Heart left ventricle (tissue), 16 donors: ENCODE data around the gene SIT1. TPM values are rescaled to one million over a fixed set of nuclear protein-coding genes. Genes with fewer than 3 reads are reported as not detected.

Experiments used
- ATAC-seq, 4 donors: fragments of 200-7000 bp; cut with Tn5 transposase; one replicate each; pipeline ENCODE4 v1.9.1; 2020 to 2022; ENCODE audit warnings: moderate library complexity in 4 of 4, mild to moderate bottlenecking in 3 of 4, moderate number of reproducible peaks in 1 of 4
- DNase-seq, 5 donors: peaks; one replicate each; pipeline ENCODE4 v3.0.0-alpha.2; 2020
- H3K27ac ChIP-seq, 12 donors: fragments of 200-600 bp; sonication (generic) in 4 of 12; one replicate each; pipeline versions ENCODE4 v1.5.0 to v1.8.0; 2016 to 2022; ENCODE audit warnings: mild to moderate bottlenecking in 2 of 12
- H3K27me3 ChIP-seq, 9 donors: fragments of 200-600 bp; sonication (generic) in 2 of 9; one replicate each; pipeline versions ENCODE4 v1.5.1 to v1.8.0; 2016 to 2022; ENCODE audit warnings: mild to moderate bottlenecking in 3 of 9
- H3K36me3 ChIP-seq, 9 donors: fragments of 200-600 bp; sonication (generic) in 2 of 9; one replicate each; pipeline versions ENCODE4 v1.5.0 to v1.8.0; 2018 to 2022; ENCODE audit warnings: mild to moderate bottlenecking in 2 of 9
- H3K4me1 ChIP-seq, 12 donors: fragments of 200-600 bp; sonication (generic) in 4 of 12; one replicate each; pipeline versions ENCODE4 v1.5.0 to v1.8.0; 2016 to 2022; ENCODE audit warnings: mild to moderate bottlenecking in 3 of 12
- H3K4me3 ChIP-seq, 12 donors: fragments of 200-600 bp; sonication (generic) in 4 of 12; one replicate each; pipeline versions ENCODE4 v1.5.0 to v1.8.0; 2017 to 2022; ENCODE audit warnings: mild to moderate bottlenecking in 9 of 12, moderate library complexity in 4 of 12
- H3K9me3 ChIP-seq, 12 donors: fragments of 200-600 bp; sonication (generic) in 4 of 12; one replicate each; pipeline versions ENCODE4 v1.5.0 to v1.8.0; 2016 to 2022; ENCODE audit warnings: mild to moderate bottlenecking in 1 of 12
- POLR2A ChIP-seq, 2 donors: fragments of 450-650 bp; IDR thresholded peaks; one replicate each; pipeline ENCODE4 v1.6.1; 2017; ENCODE audit warnings: antibody characterized with exemption in 2 of 2, mild to moderate bottlenecking in 2 of 2, moderate library complexity in 2 of 2
- WGBS, 4 donors: extraction: QIAGEN DNeasy Blood & Tissue Kit in 2 of 4; methylation state at CpG; one replicate each; pipeline versions ENCODE4 v1.1.5 to v1.1.7; 2013 to 2018; 5-methylcytosine and 5-hydroxymethylcytosine counted together
- intact Hi-C, 10 donors: fragments of 100-400 bp; cut with DNase I; formaldehyde crosslinking; loops; one replicate each; pipeline versions ENCODE4 v1.11.1 to v1.14.2; 2022
- polyA plus RNA-seq, 2 donors: library from polyadenylated mRNA; stranded (reverse); fragments of 200-250 nt; gene quantifications; one replicate each; pipeline ENCODE4 v1.2.3, GENCODE V29; 2013
- total RNA-seq, 9 donors: library from RNA; depleted of rRNA in 2 of 9; stranded (reverse); fragments of >200 nt in 2 of 9; fragmentation: NEBNext Ultra II Directional in 3 of 9; extraction: Animal tissue kit (Norgen Biotek cat#: 25700) in 3 of 9; gene quantifications; one replicate each; pipeline versions ENCODE4 v1.1.0 to v1.2.4, GENCODE V29; 2016 to 2023
- TF ChIP-seq, protein P1 (sequence below), 12 donors: fragments of 200-600 bp; sonication (generic) in 4 of 12; IDR thresholded peaks; one replicate each; pipeline versions ENCODE4 v1.5.0 to v1.8.0; 2018 to 2022; ENCODE audit warnings: antibody characterized with exemption in 12 of 12, mild to moderate bottlenecking in 5 of 12
- donor health status: ischemic (EF 13 %, LVEDD 7.1; RV severe dilation, severe dysfunction).
- donor health status: healthy with polysubstance abuse.
- donor health status: DM: no; HTN: yes; CAD: no.
- donor health status: DM: no; HTN: no; CAD: no.
- donor health status: ischemic (EF 25% LVEDD 6.9; RV normal size, moderate dysfunction).
- donor health status: ischemic (EF 25% LVEDD 5.7; RV mildly dilated, moderate dysfunction).
- donor health status: healthy.
- donor health status: DM: yes; HTN: yes; CAD: no.
- donor health status: ischemic (EF 35%, LVEDD 5.7; RV mildly dilated, moderate dysfunction).
- donor health status: nonischemic (EF 11% LVEDD 7.7; RV severe dilation, severe dysfunction).
- donor health status: DM: yes; HTN: yes; CAD: no.
- donor health status: PGD.
- donor health status: ischemic (EF 29% LVEDD 5.4; RV normal size, mild dysfunction).
- donor health status: nonischemic (EF 23%, LVEDD 6.1; RV moderate dilation, normal function).

The SIT1 gene
- total and polyA plus RNA-seq, 11 donors = 0.19 to 4.2 (median 0.51) TPM; not detected in 7

DNA sequence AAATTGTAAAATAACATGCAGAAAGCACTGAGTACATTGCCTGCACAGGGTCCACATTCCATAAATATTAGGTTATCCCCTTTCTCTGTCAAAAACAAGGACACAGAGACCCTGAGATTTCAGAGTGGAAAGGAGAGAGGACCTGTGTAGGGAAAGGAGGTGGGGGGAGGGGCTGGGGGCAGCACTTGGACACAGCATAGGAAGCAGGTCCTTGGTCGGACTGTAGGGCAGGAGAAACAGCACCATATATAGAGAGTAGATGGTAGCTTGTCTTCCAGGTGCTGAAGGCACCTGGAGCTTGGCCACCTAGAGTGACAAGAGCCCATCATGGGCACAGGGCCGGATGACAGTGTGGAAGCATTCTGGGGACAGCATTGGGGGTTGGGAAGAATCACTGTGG lies 36.6 kb upstream of the SIT1 start:
- 39 to 49% (median 43%) methylated on average over 2 of the region's 2 CpGs for WGBS, 4 donors
- Histone ChIP-seq H3K9me3 (no peaks in the 10 kb centered on the region), H3K36me3 (peaks cover 0 to 42% (median 35%) of the 10 kb centered on the region in 9 donors), H3K4me1 (peaks cover 2 to 54% (median 28%) of the 10 kb centered on the region in 12 donors), H3K4me3 (peak overlapping the region in 9 of 12 donors; percentile 61 to 93 (median 77)), H3K27me3 (no peaks in the 10 kb centered on the region), H3K27ac (peak overlapping the region; percentile 24 to 98 (median 97))
- intact Hi-C loops = loop anchor here in 4 of 10 donors (2.0 to 5.0 kb wide), 4 partner anchors 21 to 40 kb away; no protein-coding TSS in a partner anchor
- no peak for ATAC-seq
- TF ChIP-seq, protein P1, sequence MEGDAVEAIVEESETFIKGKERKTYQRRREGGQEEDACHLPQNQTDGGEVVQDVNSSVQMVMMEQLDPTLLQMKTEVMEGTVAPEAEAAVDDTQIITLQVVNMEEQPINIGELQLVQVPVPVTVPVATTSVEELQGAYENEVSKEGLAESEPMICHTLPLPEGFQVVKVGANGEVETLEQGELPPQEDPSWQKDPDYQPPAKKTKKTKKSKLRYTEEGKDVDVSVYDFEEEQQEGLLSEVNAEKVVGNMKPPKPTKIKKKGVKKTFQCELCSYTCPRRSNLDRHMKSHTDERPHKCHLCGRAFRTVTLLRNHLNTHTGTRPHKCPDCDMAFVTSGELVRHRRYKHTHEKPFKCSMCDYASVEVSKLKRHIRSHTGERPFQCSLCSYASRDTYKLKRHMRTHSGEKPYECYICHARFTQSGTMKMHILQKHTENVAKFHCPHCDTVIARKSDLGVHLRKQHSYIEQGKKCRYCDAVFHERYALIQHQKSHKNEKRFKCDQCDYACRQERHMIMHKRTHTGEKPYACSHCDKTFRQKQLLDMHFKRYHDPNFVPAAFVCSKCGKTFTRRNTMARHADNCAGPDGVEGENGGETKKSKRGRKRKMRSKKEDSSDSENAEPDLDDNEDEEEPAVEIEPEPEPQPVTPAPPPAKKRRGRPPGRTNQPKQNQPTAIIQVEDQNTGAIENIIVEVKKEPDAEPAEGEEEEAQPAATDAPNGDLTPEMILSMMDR (IDR thresholded peaks at IDR 0.05) = no peak
- TF ChIP-seq POLR2A (IDR thresholded peaks at IDR 0.05) = no peak
- DNase-seq = no peak

DNA sequence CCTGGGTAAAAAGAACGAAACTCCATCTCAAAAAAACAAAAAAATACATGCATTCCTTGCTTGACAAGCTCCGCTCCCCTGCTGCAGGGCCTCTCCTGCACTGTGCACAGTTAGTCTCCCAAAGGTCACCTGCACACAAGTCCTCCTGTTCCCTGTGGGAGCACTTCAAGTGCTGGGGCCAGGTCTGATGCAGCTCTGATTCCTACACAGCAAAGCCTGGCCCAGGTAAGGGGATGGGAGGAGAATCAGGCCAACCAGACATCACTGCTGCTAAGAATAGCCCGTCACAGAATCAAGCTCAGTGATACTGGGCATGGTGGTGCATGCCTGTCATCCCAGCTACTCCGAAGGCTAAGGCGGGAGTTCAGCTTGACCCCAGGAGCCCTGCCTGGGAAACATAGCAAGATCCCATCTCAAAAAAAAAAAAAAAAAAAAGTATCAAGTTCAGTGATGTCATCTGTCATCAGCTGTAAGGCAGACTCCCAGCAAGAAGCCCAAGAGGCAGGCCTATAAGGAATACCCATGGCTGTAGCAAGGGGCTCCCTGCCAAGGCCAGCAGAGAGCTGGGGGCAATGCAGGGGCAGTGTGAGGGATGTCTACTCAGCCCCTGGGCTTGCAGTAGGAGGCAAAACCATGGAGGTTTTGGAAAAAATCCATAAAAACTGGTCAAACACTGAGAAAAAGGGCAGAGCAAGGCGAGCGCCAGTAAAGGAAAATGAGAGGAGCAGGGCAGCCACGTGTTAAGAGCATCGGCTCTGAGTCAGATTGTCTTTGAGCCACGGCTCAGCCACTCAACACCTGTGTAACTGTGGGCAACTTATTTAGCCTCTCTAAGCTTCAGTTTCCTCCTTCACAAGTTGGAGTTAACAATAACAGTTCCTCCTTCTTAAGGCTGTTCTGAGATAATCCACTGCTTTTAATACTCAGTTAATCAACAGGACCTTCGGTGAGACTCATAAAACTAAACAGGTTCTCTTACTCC lies 35.8 kb upstream of the SIT1 start:
- peak overlapping the region in 9 of 12 donors; percentile 61 to 93 (median 77) for H3K4me3 ChIP-seq
- no peaks in the 10 kb centered on the region for H3K27me3 ChIP-seq
- peak in 3 of 5 donors; percentile 48 to 69 (median 49) for DNase-seq
- TF ChIP-seq POLR2A (IDR thresholded peaks at IDR 0.05) = no peak
- TF ChIP-seq, protein P1 (IDR thresholded peaks at IDR 0.05) = no peak
- H3K9me3 ChIP-seq = no peaks in the 10 kb centered on the region
- peak overlapping the region; percentile 24 to 98 (median 97) for H3K27ac ChIP-seq
- WGBS, 4 donors = 41 to 49% (median 44%) methylated on average over 11 of the region's 11 CpGs
- peaks cover 2 to 51% (median 25%) of the 10 kb centered on the region in 12 donors for H3K4me1 ChIP-seq
- intact Hi-C loops = loop anchor here in 4 of 10 donors (2.0 to 5.0 kb wide), 4 partner anchors 20 to 41 kb away; no protein-coding TSS in a partner anchor
- peaks cover 0 to 46% (median 38%) of the 10 kb centered on the region in 9 donors for H3K36me3 ChIP-seq
- peak; percentile 23 to 50 (median 44) for ATAC-seq

DNA sequence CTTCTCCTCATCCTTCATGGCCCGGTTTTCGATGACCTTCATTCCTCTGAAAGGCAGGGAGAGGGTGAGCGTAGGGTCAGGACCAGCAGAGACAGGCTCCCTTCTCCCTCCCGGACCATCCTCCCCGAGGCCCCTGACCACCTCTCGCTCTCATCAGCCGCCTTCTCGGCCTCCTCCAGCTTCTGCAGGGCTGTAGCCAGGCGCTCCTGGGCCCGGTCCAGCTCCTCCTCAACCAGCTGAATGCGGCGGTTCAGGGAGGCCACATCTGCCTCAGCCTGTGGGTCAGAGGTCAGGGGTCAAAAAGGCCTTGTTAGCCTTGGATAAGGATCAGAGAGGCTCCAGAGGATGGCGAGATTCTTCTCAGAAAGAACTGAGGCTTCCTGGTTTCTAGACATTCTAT lies 34.8 kb upstream of the SIT1 start:
- 68 to 80% (median 72%) methylated on average over 13 of the region's 13 CpGs for WGBS, 4 donors
- Histone ChIP-seq H3K36me3 (peaks cover 0 to 47% (median 38%) of the 10 kb centered on the region in 9 donors), H3K4me3 (peak overlapping the region in 4 of 12 donors; percentile 28 to 91 (median 75)), H3K9me3 (no peaks in the 10 kb centered on the region), H3K27ac (peak overlapping the region in 9 of 12 donors; percentile 36 to 98 (median 97)), H3K27me3 (no peaks in the 10 kb centered on the region), H3K4me1 (peaks cover 2 to 45% (median 22%) of the 10 kb centered on the region in 12 donors)
- TF ChIP-seq, protein P1 (IDR thresholded peaks at IDR 0.05) = no peak
- TF ChIP-seq POLR2A (IDR thresholded peaks at IDR 0.05) = no peak
- intact Hi-C loops = loop anchor here in 3 of 10 donors (5.0 kb wide), 2 partner anchors 38 to 42 kb away; no protein-coding TSS in a partner anchor
- ATAC-seq = no peak
- no peak for DNase-seq

DNA sequence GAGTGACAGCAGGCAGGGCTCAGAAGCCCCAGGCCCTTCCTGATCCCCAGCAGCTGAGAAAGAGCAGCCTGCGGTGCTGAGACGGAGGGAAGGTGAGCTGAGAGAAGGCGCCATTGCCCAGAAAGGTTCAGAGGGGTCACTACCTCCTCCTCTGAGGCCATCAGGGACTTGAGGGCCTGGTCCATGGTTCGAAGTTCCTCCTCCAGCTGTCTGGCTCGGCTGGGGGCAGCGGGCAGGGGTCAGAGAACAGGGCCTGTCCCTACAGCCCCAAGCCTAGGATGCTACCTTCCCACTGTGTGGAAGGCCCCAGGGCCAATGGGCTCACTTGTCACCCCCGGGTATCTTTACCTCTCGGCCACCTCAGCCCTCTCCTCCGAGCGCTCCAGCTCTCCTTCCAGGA lies 34.2 kb upstream of the SIT1 start:
- Histone ChIP-seq H3K27me3 (no peaks in the 10 kb centered on the region), H3K27ac (peak overlapping the region in 6 of 12 donors; percentile 3 to 98 (median 81)), H3K4me3 (no peak overlapping the region), H3K4me1 (peaks cover 2 to 45% (median 22%) of the 10 kb centered on the region in 12 donors), H3K36me3 (peaks cover 0 to 47% (median 38%) of the 10 kb centered on the region in 9 donors), H3K9me3 (no peaks in the 10 kb centered on the region)
- ATAC-seq (no peak), DNase-seq (no peak)
- intact Hi-C loops = loop anchor here in 3 of 10 donors (5.0 kb wide), 2 partner anchors 38 to 42 kb away; no protein-coding TSS in a partner anchor
- 86 to 94% (median 90%) methylated on average over 10 of the region's 10 CpGs for whole genome bisulfite sequencing, 4 donors
- TF ChIP-seq, protein P1 (IDR thresholded peaks at IDR 0.05) = no peak
- no peak for TF ChIP-seq POLR2A (IDR thresholded peaks at IDR 0.05)
